ENCODE data around the gene LRMDA. TPM values are rescaled to one million over a fixed set of nuclear protein-coding genes. Genes with fewer than 3 reads are reported as not detected.

Gene LRMDA
- total RNA-seq, 2 experiments from 2014 or later: not detected

DNA sequence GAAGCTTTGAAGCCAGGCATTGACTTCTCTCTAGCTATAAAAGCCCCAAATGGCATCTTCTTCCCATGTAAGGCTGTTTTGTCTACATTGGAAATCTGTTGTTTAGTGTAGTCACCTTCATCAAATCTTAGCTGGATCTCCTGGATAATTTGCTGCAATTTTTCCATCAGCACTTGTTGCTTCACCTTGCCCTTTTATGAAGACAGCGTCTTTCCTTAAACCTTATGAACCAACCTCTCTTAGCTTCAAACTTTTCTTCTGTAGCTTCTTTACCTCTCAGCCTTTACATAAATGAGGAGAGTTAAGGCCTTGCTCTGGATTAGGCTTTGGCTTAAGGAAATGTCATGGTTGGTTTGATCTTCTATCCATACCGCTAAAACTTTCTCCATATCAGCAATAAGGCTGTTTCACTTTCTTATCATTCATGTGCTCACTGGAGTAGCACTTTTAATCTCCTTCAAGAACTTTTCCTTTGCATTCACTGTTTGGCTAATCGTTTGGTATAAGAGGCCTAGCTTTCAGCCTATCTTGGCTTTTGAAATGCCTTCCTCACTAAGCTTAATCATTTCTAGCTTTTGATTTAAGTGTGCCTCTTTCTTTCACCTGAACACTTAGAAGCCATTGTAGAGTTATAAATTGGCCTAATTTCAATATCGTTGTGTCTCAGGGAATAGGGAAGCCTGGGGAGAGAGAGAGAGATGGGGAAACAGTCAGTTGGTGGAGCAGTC lies 803.2 kb downstream of the LRMDA start:
- ChIA-PET CTCF (no interaction called here), POLR2A (no interaction called here)

DNA sequence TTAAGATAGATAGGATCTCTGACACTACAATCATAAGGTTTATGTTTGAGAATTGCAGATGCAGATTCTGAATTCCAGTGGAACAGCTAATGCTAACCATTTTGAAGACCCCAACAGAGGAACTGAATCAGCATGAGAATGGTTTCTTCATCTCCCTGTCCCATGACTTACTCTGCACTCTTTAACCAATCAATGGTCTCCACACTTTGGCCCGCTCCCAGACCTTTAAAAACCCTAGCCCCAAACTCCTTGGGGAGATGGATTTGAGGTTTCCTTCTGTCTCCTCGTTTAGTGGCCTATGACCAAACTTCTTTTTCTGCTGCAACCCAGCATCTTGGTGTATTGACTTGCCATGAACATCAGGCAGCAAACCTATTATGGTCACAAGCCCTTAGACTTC lies 804.9 kb downstream of the LRMDA start:
- ChIA-PET CTCF (no interaction called here), POLR2A (no interaction called here)

DNA sequence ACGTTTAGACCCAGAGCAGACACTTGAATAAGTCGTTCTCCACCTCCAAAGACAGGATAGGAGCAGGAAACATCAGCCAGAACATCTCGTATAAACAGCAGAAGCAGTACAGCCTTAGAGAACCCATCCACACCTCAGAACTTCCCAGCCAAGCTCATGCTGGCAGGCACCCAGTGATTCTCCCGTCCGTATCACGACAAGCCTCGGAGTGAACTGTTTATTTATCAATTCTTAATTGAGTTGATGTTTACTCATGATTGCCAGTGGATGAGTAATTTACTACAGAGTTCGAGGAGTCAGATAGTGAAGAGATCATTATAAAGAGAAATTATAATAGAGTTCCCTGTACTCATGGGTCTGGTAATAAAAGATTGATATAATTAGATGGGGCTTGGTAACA lies 811.5 kb downstream of the LRMDA start:
- ChIA-PET POLR2A (no interaction called here), CTCF (no interaction called here)

DNA sequence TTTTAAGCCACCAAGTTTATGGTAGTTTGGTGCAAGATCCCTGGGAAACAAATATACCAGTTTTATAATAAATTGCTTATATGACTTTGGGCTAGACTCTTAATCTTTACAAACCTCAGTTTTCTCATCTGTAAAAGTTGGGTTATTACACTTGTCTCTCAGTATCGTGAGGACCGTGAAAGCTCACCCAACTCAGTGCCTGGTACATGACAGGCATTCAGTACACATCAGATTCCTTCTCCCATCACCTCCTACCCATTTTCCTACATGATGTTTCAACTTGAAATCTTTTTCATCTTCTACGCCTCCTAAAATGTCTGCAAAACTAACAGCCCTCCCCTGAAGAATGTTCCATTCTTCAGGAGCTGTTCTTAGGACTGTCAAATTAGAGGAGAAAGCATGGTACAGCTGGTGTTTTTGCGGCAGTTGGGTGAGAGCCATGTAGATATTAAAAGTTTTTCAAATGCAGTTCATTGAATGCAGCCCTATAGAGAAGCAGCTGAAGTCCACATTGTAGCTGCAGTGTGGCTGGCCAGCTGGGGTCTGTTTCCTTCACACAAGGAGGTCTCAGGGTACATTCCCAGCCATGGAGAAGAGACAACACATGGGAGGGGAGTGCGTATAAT lies 812.8 kb downstream of the LRMDA start:
- ChIA-PET POLR2A (no interaction called here), CTCF (no interaction called here)

DNA sequence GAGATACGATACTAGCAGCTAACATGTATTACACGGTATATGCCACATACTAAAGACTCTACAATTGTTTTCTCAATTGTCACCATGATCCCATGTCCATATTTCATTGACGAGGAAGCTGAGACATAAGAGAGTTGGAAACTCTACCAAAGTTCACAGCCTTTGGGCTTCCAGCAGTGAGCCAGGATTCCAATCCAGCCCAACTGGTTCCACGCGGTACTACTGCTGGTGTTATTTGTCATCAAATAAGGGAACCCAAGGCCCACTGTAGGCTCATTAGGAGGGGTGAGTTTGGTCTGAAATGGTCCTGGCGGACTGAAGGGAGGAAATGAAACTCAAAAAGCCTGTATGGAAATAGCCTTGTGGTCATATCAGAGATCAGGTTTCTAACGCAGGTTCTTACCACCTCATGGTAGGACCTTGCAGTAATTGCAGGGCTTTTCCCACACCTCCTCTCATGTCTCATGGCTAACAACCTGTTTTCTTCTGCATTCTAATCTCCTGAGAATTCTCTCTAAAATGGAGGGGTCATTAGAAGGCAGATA lies 814.6 kb downstream of the LRMDA start:
- POLR2A ChIA-PET: no interaction called here
- CTCF ChIA-PET: no interaction called here

DNA sequence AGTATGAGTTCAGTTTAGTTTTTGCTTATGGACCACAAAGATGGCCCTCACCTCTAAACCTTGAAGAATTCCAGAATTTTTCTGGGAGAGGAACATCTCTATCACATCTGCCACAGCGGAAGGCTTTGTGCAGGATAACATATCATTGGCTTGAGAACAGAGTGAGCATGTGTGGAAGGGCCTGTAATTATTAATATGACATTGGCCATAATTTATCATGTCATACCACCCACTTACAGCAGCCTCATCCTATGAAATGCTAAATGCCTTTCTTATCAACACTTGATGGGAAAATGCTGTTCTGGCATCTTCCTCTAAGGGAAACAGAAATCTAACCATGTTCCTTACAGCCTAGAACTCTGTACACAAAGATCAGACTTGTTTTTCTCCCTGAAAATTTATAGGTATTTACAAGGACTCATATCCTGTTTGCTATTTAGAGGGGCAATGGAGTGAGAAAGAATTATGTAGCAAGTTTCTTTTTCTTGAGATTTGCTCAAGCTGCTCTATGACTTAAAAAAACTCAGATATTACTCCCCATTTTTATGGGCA lies 817.3 kb downstream of the LRMDA start:
- ChIA-PET POLR2A (no interaction called here), CTCF (no interaction called here)

GRCh38 chr10:76251841-76252671 lies 820.6 kb downstream of the LRMDA start:
- POLR2A ChIA-PET: no interaction called here
- CTCF ChIA-PET: no interaction called here

DNA sequence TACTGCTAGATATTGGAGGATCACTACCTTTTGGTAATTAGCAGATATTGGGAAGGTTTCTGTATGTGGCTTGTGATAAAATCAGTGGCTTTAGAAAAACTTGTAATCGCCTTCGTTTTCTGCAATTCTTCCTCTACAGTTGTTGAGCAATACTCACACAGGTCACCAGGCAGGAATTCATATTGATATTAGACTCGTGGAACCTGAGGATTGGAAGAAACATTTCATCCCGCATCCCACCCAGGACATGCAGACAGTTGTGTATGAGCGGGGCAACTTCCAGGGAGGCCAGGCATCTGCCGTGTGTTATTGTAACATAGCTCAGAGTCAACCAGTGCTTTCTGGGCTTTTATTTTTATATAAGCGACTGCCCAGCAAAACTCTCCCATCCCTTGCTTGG lies 821.3 kb downstream of the LRMDA start:
- POLR2A ChIA-PET: no interaction called here

DNA sequence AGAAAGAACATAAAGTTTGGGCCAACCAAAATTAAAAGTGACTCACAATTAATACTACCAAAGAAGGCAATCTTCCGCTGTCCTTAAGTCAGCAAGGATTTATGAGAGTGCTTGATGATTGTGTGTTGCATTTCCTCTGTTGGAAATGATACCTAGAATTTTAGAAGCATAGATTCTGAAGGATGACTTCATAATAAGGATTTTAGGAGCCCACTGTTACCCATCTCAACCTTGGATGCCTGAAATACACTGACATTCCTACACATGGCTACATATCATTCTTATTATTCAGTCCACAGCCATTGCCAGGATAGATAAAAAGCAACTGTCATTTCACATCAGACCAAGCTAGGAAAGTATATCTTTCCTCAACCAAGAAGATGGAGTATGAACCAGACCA lies 823.8 kb downstream of the LRMDA start:
- ChIA-PET CTCF (no interaction called here), POLR2A (no interaction called here)

More for the DNA sequence above, 821.3 kb downstream of the LRMDA start:
- CTCF ChIA-PET: no interaction called here

- ChIA-PET CTCF (no interaction called here), POLR2A (no interaction called here)
Measured at GRCh38 chr10:76257816-76258215, 826.4 kb downstream of the LRMDA start.

DNA sequence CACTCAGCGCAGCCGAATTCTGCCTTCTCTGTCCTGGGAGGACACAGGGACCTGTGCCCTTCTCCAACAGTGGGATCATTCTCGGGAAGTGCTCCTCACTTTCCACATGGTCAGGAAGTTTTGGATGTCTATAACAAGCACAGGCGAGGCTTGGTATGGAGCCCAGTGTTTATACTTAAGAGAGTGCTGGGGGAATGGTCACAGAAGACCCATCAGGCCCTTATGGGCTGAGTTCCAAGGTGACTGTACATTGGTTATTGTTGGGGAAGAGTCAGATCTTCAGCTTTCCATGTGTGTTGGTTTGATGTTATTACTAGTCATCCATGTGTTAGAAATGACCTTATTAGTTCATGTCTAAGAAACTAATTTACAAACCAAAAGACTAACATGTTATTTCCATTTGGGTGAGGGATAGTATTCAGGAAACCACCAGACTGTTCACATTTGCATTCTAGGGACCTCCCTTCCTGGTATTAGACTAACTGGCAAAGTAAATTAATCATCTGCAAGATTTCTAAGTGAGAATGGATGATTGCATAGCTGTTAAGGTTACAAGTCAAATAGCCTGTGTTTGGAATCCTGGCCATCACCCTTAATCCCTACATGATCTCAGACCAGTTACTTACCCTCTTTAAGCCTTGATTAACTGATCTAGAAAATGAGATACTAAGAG lies 834.2 kb downstream of the LRMDA start:
- CTCF ChIA-PET: no interaction called here
- POLR2A ChIA-PET: no interaction called here

DNA sequence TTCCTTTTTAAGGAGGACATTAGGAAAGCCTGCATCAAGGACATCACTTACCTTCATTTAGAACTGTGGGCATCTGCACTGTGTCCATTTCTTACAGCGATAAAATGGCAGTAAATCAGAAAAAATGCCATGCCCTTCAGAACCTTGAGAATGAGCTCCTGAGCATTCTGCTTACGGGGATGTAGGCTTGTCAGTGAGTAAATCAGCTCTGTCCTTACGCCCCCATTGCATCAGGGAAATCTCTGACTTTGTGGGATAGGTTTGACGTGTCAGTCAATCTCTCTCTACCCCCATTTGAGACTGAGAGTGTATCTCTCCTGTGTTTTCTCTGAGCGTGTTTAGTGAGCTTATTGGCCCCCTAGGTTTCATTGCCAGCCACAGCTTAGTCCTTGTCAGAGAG lies 837.1 kb downstream of the LRMDA start:
- CTCF ChIA-PET: no interaction called here
- POLR2A ChIA-PET: no interaction called here

GRCh38 chr10:76268954-76269353 lies 837.5 kb downstream of the LRMDA start:
- CTCF ChIA-PET: no interaction called here
- POLR2A ChIA-PET: no interaction called here

DNA sequence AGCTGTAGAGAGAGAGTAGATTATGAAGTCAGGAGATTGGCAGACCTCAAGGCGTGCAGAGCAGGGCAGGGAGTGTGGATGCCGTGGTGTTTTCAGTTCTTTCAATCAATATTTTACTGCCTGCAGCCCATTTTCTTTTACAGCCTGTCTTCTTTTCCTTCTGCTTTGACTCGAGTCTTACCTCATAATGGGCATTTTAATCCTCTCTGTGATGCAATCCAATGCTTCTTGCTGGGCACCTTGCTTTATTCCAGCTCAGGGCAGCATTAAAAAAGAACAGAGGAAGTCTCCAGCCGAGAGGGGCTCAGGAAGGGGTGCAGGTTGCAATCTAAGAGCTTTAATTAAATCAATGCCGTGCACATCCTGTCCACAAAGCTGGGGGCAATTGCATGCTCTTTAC lies 839.0 kb downstream of the LRMDA start:
- ChIA-PET CTCF (no interaction called here), POLR2A (no interaction called here)

- ChIA-PET POLR2A (no interaction called here), CTCF (no interaction called here)
Measured at GRCh38 chr10:76274933-76275332, 843.5 kb downstream of the LRMDA start.

DNA sequence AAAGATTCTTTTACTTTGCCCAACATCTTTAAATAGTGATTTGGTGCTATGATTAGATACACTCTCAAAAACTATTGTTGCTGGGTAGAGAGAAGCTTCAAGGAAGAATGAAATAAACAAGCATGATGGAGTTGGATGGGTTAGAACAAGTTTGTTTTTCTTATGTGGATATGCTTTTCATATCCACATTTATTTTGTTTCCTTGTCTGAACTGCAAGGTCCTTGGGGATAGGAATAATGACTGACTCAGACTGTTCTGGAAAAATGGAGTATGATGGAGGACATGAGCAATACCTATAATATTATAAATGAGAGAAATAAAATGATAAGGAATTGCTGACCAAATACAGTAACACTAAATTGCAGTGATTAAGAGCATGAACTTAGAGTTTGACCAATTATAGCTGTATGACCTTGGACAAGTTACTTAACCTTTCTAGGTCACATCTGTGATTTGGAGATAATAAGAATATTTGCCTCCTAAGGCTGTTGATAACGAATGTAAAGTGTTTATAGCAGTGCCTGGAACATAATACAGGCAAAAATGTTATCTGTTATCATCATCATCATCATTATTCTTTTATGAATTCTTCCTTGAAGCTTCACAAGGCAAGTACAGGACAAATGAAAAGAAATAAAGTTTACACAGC lies 847.5 kb downstream of the LRMDA start:
- ChIA-PET POLR2A (no interaction called here), CTCF (no interaction called here)

DNA sequence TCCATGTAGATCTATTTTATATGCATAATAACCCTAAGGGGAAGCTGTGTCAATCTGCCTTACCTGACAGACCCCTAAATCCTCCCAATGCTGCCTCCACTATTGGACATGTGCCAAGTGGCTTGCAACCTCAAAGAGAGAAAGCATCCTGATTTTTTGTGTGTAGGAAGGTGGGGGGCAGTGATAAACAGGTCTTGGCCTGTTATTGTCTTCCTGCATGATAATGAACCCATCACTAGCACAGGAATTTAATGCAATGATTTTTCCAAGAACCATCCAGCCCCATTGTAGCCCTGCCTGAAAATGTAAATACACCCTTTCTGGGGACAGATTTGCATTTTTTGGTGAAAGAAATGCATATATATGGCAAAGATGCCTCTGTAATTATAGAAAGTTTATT lies 850.2 kb downstream of the LRMDA start:
- CTCF ChIA-PET: no interaction called here

DNA sequence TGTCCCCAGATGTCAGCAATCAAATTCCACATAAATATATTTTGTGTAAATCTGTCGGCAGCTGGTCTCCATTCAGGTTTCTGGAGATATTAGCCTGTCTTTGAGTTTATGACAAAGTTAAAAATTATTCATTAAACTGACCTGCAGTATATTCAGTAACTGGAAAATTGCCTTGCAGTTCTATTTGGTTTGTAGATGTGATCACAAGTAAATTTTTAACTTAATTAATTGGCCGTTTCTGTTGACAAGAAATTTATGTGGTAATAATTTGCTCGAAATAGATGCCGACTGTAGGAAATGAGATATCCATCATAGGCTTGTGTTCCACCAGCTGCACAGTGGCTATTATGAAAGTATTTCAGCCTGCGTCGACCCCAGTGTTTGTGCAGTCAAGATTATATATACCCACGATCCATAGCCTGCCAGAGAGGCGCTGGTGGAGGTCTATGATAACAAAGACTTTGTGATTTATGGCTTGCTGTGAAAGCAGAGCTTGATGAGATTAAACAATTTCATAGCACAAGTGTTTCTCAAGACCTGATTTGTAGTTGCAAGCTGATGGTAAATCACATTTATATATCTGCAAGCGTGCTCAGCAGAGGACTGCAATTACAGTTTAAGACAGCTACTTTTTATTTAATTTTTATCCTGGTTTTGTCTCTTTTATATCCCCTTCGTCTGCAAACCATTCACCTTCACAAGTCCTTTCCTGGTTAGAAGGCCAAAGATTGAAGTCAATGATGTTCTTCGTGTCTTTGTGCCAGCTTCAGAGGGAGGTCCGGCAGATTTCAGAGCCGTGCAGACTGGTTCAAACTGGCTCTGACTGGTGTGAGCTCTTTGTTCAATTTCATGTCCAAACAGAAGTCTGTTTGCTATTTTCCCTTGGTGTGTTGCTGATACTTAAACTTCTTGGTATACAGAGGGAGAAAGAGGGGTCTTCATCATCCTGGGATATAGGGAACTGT lies 850.9 kb downstream of the LRMDA start:
- CTCF ChIA-PET: no interaction called here
- POLR2A ChIA-PET: no interaction called here

More for the DNA sequence above, 850.2 kb downstream of the LRMDA start:
- POLR2A ChIA-PET: no interaction called here

DNA sequence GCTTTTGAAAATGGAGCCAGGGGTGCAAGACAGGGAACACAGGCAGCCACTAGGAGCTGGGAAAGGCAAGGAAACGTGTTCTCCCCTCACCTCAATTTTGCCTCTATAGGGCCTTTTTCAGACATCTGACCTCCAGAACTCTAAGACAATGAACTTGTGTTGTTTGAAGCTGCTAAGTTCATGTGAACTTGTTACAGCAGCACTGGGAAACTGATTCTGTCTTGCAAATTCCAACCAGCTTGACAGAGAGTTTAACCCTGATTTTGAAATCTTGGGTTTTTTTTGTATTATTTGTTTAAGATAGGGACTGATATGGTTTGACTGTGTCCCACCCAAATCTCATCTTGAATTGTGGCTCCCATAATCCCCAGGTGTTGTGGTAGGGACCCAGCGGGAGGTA lies 852.9 kb downstream of the LRMDA start:
- POLR2A ChIA-PET: no interaction called here
- CTCF ChIA-PET: no interaction called here
